ENCODE data around the gene PRPSAP1.

GRCh38 chr17:76296186-76296585, 57.5 kb downstream of the PRPSAP1 start:
- TF ChIP-seq CREB1 (IDR thresholded peaks at IDR 0.05; ENCODE audit: low read depth) (no peak), EGR1 (IDR thresholded peaks at IDR 0.05) (no peak), EP300 (IDR thresholded peaks at IDR 0.05; ENCODE audit: borderline replicate concordance) (no peak), RAD21 (IDR thresholded peaks at IDR 0.05; ENCODE audit: low read depth) (no peak), TAF1 (IDR thresholded peaks at IDR 0.05; ENCODE audit: low read depth) (no peak), TCF12 (IDR thresholded peaks at IDR 0.05; ENCODE audit: low read depth) (no peak), CEBPB (IDR thresholded peaks at IDR 0.05) (no peak), USF1 (IDR thresholded peaks at IDR 0.05) (no peak), NFIC (IDR thresholded peaks at IDR 0.05) (no peak), MAX (IDR thresholded peaks at IDR 0.05) (no peak), FOXM1 (IDR thresholded peaks at IDR 0.05; ENCODE audit: borderline replicate concordance, low read depth) (no peak), REST (IDR thresholded peaks at IDR 0.05; ENCODE audit: low read depth) (no peak), TEAD4 (IDR thresholded peaks at IDR 0.05) (no peak), ZBTB7A (IDR thresholded peaks at IDR 0.05; ENCODE audit: low read depth) (no peak)
